ENCODE measurements around the gene RNF14.
"Not testable (repeated sequence)": the region's sequence is repeated elsewhere in the genome, so short reads cannot be mapped to it uniquely, and the experiment has no call there.

RNF14 gene

DNA sequence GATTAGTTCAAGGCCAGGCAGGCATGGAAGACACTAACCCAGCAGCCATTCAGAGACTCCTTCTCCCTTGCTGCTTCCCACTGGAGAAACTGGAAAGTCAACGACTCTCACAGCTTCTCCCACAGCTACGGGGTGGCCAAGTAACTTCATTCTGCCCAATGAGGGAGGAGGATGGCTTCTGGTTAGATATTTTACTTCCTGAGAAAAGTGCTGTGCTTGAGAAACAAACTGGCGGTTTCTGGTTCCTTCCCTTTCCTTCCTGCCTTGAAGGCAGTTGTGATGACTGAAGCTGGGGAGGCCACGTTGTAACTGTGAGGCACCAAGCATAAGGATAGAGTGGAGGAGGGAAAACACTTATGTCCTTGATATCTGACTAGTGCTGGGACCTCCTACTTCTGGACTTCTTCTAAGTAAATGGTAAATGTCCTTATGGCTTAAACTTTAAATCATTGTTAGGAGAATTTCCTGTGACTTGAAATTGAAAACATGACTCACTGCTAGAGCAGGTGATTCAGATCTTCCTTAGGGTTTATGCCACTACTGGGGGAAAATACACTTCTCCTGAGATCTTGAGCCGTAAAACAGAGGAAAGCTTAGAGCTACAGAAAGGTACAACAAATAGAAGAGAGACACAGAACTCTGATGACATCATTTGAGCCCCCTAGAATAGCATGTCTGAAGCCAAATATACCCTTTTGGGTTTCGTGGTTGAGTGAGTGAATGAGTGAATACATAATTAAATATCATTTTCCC, 47.1 kb downstream of the RNF14 start:
- peak; percentile 50 to 67 for DNase-seq

DNA sequence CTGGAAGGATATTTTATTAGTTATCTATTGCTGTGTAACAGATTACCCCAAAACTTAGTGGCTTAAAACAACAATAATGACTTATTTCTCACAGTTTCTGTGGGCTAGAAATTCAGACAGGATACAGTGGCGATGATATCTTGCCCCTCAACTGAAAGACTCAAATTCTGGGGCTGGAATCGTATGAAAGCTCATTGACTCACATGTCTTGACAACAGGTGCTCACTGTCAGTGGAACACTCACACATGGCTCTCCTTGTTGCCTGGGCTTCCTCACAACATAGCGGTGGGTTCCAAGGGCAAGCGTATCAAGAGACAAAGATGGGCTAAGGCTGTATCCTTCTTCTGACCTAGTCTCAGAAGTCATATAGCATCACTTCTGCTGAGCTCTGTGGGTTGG, 47.7 kb downstream of the RNF14 start:
- DNase-seq, result peak in 1 of 2 experiments; percentile 58

DNA sequence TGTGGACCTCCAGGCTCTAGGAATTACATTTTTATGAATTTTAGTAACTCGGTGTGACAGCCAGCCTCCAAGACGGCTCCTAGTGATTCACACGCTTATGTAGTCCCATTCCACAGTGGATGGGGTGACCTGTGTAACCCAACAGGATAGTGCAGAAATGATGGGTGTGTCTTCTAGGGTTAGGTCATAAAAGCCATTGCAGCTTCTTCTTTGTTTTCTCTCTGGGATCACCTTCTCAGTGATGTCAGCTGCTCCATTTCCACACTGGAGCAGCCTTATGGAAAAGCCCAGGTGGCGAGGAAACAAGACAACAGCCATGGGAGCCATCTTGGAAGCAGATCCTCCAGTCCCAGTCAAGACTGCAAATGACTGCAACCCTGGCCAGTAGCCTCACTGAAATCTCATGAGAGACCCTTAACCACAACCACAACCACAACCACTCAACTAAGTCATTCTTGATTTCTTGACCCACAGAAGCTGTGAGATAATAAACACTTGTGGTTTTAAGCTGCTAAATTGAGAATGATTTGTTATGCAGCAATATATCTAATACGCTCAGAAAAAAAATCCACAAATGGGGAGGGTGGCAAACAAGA, 49.0 kb downstream of the RNF14 start:
- peak in 1 of 2 experiments; percentile 38 for DNase-seq

DNA sequence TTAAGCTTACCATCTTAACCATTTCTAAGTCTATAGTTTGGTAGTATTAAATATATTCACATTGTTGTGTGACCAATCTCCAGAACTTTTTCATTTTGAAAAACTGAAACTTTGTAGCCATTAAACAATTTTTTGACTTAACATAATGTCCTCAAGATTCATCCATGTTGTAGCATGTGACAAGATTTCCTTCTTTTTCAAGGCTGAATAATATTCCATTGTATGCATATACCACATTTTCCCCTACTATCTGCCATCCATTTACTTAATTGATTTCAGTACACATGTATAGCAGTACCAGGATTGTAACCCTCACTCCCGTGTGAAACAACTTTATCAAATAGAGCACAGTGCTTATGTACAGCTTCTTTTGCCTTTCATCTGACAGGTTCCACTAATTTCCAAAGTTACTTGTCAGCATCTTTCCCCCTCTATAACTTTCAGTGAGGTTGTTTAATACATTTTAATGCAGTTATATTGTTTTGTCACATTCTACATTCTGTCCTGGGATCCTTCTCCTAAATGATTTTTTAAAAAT, 51.3 kb downstream of the RNF14 start:
- DNase-seq, result no peak

DNA sequence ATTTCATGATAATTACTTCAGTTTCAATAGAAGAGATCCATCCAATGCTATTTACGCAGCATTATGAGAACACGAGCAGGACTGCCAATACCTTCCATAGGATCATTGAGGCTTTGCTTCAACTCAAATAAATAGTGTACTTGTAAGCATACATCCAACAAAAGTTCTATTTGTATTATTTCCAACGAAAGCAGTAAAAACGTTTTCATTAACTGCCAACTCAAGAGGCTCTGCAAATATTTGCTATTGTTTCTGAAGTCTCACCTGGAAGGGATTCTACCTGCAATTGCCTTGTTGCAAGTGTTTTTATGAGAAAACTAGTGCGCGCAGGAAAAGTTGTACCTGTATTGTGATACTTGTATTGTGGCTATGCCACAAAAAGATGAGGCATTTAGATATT, 54.9 kb downstream of the RNF14 start:
- no peak for DNase-seq

DNA sequence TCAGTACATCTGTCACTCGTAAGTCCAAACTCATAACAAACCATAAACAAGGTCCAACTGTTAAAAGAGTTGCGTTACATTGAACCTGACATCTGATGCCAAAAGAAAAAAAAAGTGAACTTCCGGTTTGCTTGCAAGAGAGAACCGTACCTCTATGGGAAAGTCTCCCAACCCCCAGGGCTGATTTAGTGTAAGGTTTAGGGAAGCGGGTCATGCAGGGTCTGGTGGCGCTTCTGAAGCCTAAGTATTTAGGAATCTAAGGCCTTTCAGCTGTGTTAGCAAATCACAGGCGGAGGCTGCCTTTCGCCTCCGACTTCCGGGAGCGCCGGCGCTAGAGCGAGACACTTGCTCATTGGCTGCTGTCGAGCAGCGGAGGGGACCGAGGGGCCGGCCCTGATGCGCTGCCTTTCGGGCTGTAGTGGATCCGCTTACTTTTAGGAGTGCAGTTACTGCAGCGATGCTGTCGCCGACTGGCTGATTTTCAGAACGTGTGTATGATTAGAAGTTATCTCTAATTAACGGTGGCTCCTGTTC, 55.9 kb downstream of the RNF14 start:
- peak; percentile 86 to 90 for DNase-seq

DNA sequence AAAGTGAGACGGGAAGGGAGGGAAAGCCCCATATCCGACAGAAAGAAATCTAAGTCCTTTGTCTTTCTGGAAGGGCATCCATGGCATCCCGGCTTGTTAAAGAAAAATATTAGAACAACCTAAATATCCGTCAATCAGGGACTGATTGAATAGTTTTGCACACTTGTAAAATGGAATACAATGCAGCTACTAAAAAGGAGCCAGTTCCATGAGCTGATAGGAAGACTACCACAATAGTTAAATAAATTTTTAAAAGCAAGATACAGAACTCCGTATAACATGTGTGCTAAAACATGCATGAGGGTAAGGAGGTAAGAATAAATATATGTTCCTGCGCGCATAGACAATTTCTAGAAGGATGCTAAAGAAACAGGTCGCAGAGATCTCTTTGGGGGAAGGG, 56.7 kb downstream of the RNF14 start:
- DNase-seq, result no peak

DNA sequence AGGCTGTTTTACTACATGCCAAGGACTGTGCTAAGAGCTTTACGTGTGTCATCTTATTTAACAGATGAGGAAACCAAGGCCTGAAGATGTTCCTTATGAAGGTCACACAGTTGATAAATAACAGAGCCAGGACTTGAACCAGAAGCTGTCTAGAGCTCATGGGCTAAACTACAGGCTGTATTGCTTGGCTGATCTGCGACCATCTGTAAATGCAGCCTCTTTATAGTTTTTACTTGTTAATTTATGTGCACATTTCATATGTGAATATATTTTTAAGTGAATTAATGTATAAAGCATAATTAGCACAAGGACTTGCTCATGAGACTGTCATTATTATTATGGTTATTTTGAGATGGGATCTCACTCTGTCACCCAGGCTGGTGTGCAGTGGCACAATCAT, 63.2 kb downstream of the RNF14 start:
- no peak for DNase-seq

DNA sequence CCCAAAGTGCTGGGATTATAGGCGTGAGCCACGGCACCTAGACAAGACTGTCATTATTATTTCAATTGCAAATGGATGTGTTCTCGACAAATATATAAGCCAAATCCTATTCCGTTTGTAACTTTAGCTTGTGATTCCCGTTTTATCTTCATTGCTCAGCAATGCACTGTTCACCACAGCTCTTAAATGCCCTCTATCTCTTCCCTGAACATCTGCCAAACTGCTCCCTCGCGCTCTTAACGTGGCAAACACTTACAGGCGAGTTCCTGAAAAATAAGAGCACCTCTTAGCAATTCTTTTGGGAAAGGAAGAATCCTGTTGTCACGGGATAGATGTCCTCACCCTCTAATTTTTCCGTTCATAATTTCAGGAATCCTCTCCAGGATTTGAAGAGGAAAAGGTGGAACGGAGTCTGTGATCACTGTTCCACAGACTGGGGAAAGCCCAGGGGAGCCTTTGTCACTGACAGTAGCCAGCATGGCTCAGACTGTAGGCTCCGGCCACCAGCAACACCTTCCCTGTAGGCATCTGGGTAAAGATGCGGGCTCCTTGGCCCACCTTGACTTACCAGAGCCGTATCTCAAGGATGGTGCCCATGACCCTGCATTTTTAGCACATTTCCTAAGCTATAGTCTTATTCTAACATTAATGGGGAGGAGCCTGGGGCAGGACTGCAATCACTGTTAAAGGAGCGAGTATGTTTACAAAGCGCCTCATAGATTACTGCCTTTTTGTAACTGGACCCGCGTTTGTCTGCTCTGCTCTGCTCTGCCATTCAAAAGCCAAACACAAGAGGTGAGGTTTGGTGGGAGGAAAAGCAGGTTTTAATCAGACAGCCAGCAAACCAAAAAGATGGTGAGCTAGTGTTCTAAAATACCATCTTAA, 64.1 kb downstream of the RNF14 start:
- DNase-seq, result no peak

DNA sequence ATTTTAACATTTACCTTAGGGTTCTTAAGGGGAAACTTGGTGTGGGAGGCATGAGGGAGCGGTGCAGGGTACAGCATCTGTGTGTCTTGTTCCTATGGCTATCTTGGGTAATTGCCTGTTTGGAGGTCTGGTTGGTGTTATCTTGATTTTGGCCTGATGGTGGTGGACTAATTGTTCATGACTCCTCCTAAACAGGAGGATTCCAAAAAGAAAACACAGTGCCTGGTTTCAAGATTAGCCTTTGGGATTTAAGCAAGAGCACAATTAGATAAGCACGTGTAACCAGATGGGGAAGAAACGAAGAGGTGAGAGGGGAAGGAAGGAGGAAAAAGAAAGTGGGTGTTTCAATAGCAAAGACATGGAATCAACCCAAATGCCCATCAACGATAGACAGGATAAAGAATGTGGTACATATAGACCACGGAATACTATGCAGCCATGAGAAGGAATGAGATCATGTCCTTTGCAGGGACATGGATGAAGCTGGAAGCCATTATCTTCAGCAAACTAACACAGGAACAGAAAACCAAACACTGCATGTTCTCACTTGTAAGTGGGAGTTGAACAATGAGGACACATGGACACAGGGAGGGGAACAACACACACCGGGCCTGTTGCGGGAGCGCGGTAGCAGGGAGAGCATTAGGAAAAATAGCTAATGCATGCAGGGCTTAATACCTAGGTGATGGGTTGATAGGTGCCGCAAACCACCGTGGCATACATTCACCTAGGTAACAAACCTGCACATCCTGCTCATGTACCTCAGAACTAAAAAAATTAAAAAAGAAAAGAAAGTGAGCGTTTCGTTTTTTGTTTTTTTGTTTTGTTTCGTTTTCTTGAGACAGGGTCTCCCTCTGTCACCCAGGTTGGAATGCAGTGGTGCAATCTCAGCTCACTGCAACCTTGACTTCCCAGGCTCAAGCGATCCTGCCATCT, 65.0 kb downstream of the RNF14 start:
- DNase-seq, result not testable (repeated sequence)

DNA sequence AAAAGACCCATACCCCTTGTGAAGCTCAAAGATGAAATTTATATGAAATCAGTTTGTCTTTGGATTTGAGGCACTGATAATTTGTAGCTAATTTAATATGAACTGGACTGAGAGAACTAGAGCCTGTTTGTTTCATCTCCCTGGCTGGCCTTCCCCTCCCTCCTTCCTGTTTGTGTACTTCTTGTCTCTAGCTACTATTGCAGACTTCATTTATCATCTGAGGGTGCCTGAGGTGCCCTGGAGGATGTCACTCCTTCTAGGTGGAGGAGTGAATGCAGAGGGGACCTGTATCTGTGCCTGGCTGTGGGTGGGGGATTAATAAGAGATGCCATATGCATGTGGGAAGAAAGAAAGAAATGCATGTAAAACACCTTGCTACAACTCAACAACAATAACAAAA, 66.1 kb downstream of the RNF14 start:
- DNase-seq, result no peak

DNA sequence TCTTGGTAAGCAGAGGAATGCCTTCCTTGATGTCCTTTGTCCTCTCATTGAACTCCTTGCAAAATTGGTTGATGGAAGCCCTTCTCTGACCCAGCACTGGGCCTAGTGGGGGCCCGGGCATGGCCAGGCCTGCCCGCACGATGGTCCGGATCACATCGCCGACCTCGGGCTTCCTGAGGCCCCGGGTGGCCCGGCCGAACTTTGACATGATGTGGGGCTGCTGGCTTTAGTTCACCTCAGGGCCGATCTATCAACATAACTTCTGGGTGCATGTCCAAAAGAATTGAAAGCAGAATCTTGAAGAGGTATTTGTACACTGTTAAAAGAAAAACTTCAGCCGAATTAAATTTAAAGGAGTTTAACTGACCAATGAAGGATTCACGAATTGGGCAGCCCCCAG, 68.0 kb downstream of the RNF14 start:
- DNase-seq, result no peak

DNA sequence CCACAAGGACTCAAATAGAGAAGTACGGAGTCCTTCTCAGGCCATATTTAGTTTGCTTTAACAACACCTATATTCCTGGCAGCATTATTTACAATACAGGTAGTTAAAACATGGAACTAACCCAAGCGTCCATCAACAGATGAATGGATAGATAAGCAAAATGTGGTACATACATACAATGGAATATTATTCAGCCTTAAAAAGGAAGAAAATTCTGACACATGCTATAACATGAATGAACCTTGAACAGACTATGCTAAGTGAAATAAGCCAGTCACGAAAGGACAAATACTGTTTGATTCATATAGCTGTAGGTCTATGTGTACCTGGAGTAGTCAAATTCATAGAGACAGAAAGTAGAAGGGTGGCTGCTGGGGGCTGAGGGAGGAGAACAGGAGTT, 68.7 kb downstream of the RNF14 start:
- DNase-seq, result not testable (repeated sequence)

DNA sequence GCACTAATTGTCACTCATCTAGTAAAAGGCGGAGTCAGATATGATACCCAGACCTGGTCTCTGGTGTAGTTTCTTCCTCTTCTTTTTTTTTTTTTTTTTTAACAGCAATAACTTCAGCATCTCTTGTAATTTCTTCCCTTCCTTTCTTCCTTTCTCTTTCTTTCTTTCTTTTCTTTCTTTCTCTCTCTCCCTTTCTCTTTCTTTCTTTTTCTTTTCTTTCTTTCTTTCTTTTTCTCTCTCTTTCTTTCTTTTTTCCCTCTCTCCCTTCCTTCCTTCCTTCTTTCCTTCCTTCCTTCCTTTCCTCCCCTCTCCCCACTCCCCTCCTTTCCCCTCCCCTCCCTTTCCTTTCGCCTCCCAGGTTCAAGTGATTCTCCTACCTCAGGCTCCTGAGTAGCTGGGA, 69.8 kb downstream of the RNF14 start:
- DNase-seq, result no peak
